C4-2B (cell line): ENCODE results near the gene GPR183.

Experiments used
- H3K27ac ChIP-seq: fragments of 450-650 bp; 2 replicates; pipeline ENCODE4 v1.5.1; 2017
- CTCF ChIP-seq: fragments of 450-650 bp; conservative IDR thresholded peaks from 2 replicates; pipeline ENCODE4 v1.5.1; 2017; ENCODE audit warnings: mild to moderate bottlenecking
- ZFX ChIP-seq: fragments of 450-650 bp; IDR thresholded peaks from 2 replicates; pipeline ENCODE4 v1.6.1; 2017

The GPR183 gene

GRCh38 chr13:99273128-99273527 lies 34.1 kb downstream of the GPR183 start:
- no peak for TF ChIP-seq ZFX

GRCh38 chr13:99272481-99272880 lies 34.7 kb downstream of the GPR183 start:
- no peak for TF ChIP-seq CTCF
- TF ChIP-seq ZFX: no peak
- no peak overlapping the region for H3K27ac ChIP-seq

More at GRCh38 chr13:99273128-99273527, 34.1 kb downstream of the GPR183 start:
- no peak overlapping the region for H3K27ac ChIP-seq

GRCh38 chr13:99271249-99271648 lies 36.0 kb downstream of the GPR183 start:
- TF ChIP-seq CTCF (no peak), ZFX (no peak)
- H3K27ac ChIP-seq: no peak overlapping the region

GRCh38 chr13:99270518-99270917 lies 36.7 kb downstream of the GPR183 start:
- H3K27ac ChIP-seq: no peak overlapping the region
- TF ChIP-seq CTCF (no peak), ZFX (no peak)

- H3K27ac ChIP-seq: no peak overlapping the region
- TF ChIP-seq CTCF (peak; percentile 61), ZFX (no peak)
Observed at GRCh38 chr13:99269627-99270241, 37.5 kb downstream of the GPR183 start.

- TF ChIP-seq CTCF: no peak
- no peak for TF ChIP-seq ZFX
- no peak overlapping the region for H3K27ac ChIP-seq
Observed at GRCh38 chr13:99268822-99269221, 38.4 kb downstream of the GPR183 start.

- TF ChIP-seq ZFX (no peak), CTCF (no peak)
- no peak overlapping the region for H3K27ac ChIP-seq
Observed at GRCh38 chr13:99267927-99268326, 39.3 kb downstream of the GPR183 start.

GRCh38 chr13:99266827-99267226 lies 40.4 kb downstream of the GPR183 start:
- TF ChIP-seq CTCF: no peak
- TF ChIP-seq ZFX: no peak
- H3K27ac ChIP-seq: no peak overlapping the region
